Keratinocyte (primary cell): ENCODE measurements around the gene MCTP2. TPM values are rescaled to one million over a fixed set of nuclear protein-coding genes. Genes with fewer than 3 reads are reported as not detected.

Experiments
- DNase-seq: peaks from one replicate; pipeline ENCODE4 v3.0.0-alpha.2; 2011; ENCODE audit warnings: low read depth, missing footprints, low spot score
- FAIRE-seq: peaks from 2 replicates; lab custom pipeline; 2011; peaks lifted over from hg19 to GRCh38; lab: Jason Lieb, UNC
- H2AFZ ChIP-seq: 2 replicates; pipeline ENCODE4 v1.6.0; 2012; ENCODE audit warnings: low read length, control low read depth, inconsistent platforms; ENCODE audit not compliant: control insufficient read depth
- H3K27ac ChIP-seq: 2 replicates; pipeline ENCODE4 v1.5.1; 2011; ENCODE audit warnings: low read length; ENCODE audit not compliant: control insufficient read depth, insufficient read depth
- H3K27me3 ChIP-seq: 3 replicates; pipeline ENCODE4 v1.6.0; 2011; ENCODE audit warnings: low read length; ENCODE audit not compliant: control insufficient read depth, insufficient read depth; ENCODE audit errors: extremely low read depth
- H3K36me3 ChIP-seq, 2 experiments: 2 replicates in 1 of 2; 3 replicates in 1 of 2; pipeline ENCODE4 v1.5.1; 2011; ENCODE audit warnings: low read length in 2 of 2, mild to moderate bottlenecking in 1 of 2; ENCODE audit not compliant: control insufficient read depth in 2 of 2, insufficient read depth in 2 of 2; ENCODE audit errors: extremely low read depth in 1 of 2
- H3K4me1 ChIP-seq: 3 replicates; pipeline ENCODE4 v1.5.1; 2011; ENCODE audit warnings: low read length; ENCODE audit not compliant: control insufficient read depth, insufficient read depth; ENCODE audit errors: extremely low read depth
- H3K4me2 ChIP-seq: 3 replicates; pipeline ENCODE4 v1.6.0; 2011; ENCODE audit warnings: low read depth, low read length; ENCODE audit not compliant: control insufficient read depth, insufficient read depth; ENCODE audit errors: extremely low read depth
- H3K4me3 ChIP-seq, 3 experiments: fragments of 200-600 bp in 1 of 3; sonication (generic) in 1 of 3; 2 replicates in 2 of 3; 3 replicates in 1 of 3; pipeline ENCODE4 v1.5.1; 2011 to 2016; ENCODE audit warnings: low read length in 3 of 3, mild to moderate bottlenecking in 3 of 3, control low read depth in 2 of 3, inconsistent platforms in 1 of 3, low read depth in 1 of 3, mixed read lengths in 1 of 3, mixed run types in 1 of 3, moderate library complexity in 1 of 3; ENCODE audit not compliant: control insufficient read depth in 2 of 3, insufficient read depth in 2 of 3; ENCODE audit errors: extremely low read depth in 1 of 3
- H3K79me2 ChIP-seq: 2 replicates; pipeline ENCODE4 v1.6.0; 2012; ENCODE audit warnings: low read length; ENCODE audit not compliant: control insufficient read depth, insufficient read depth
- H3K9ac ChIP-seq: 3 replicates; pipeline ENCODE4 v1.6.0; 2011; ENCODE audit warnings: low read length; ENCODE audit not compliant: control insufficient read depth, insufficient read depth; ENCODE audit errors: extremely low read depth
- H3K9me1 ChIP-seq: 3 replicates; pipeline ENCODE4 v1.6.0; 2011; ENCODE audit warnings: low read length; ENCODE audit not compliant: control insufficient read depth, insufficient read depth; ENCODE audit errors: extremely low read depth
- H3K9me3 ChIP-seq: 2 replicates; pipeline ENCODE4 v1.5.1; 2012; ENCODE audit warnings: low read depth, low read length; ENCODE audit not compliant: control insufficient read depth
- H4K20me1 ChIP-seq: 3 replicates; pipeline ENCODE4 v1.6.0; 2011; ENCODE audit warnings: low read length; ENCODE audit not compliant: control insufficient read depth, insufficient read depth; ENCODE audit errors: extremely low read depth
- CTCF ChIP-seq, 3 experiments: IDR thresholded peaks in 1 of 3; conservative IDR thresholded peaks in 1 of 3; optimal IDR thresholded peaks in 1 of 3; 2 replicates in 2 of 3; 3 replicates in 1 of 3; pipeline versions ENCODE3 to v1.5.1; 2011; ENCODE audit warnings: low read length in 3 of 3, mild to moderate bottlenecking in 3 of 3, moderate library complexity in 2 of 3, control low read depth in 1 of 3, inconsistent platforms in 1 of 3; ENCODE audit not compliant: insufficient read depth in 2 of 3; ENCODE audit errors: extremely low read depth in 1 of 3
- EZH2 ChIP-seq: IDR thresholded peaks from one replicate; pipeline ENCODE4 v1.6.1; 2012; ENCODE audit warnings: inconsistent platforms, mild to moderate bottlenecking, low read length, moderate library complexity
- dilution Hi-C: fragments of 300-500 bp; cut with MboI; formaldehyde crosslinking; loops from one replicate; pipeline ENCODE4 v1.7.0; 2020; ENCODE audit warnings: low sequenced_read_pairs; ENCODE audit not compliant: extremely low pct_ligation_motif_present
- polyA plus RNA-seq, 5 experiments: library from polyadenylated mRNA; depleted of rRNA in 3 of 5; stranded (reverse) in 3 of 5; stranded (forward) in 1 of 5; unstranded in 1 of 5; fragments of >200 nt; gene quantifications; 1 replicate in 1 of 5; 2 replicates in 3 of 5; 3 replicates in 1 of 5; pipeline versions ENCODE4 v1.2.1 to v1.2.3, GENCODE V29; 2011 to 2012; ENCODE audit warnings: missing spikeins in 2 of 5, low read depth in 1 of 5, low replicate concordance in 1 of 5

Gene MCTP2
- polyA plus RNA-seq, 1 donor (not counting 4 experiments of a cell fraction or from before 2014, with no cell fraction given) = 22.0 TPM

DNA sequence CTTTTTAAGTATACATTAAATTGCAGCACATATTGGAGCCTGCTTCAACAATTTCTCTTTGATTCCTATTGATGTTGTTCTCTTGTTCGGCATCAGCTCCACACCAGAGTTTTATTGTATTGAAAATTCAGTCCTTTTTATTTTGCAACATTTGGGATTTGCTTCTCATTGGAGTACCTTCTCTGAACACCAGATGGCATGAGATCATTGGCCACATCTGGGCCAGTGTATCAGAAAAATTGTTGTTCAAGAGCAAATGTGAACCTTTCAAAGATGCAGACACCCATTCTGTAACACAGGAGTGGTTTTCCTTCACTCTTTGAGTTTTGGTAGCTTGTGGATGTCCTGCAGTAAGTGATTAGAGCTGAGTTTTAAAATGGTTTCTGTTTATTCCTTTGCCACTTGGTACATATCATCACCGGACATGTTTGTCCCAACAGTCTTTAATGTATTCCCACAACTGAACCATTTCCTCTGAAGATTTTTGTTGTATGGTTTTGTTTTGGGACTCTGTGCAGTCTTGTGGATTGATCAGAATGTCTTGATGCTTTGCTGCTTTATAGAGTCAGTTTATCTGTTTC is 96.1 kb downstream of the MCTP2 start:
- Histone ChIP-seq H2AFZ (no peak overlapping the region), H4K20me1 (peaks cover 4% of the 10 kb centered on the region), H3K27me3 (no peaks in the 10 kb centered on the region), H3K4me2 (no peak overlapping the region), H3K9me3 (no peaks in the 10 kb centered on the region), H3K4me3 (no peak overlapping the region), H3K79me2 (peaks cover 9% of the 10 kb centered on the region), H3K27ac (no peak overlapping the region), H3K9me1 (no peaks in the 10 kb centered on the region), H3K4me1 (no peaks in the 10 kb centered on the region), H3K36me3 (peaks cover 0 to 4% of the 10 kb centered on the region in 2 experiments), H3K9ac (no peak overlapping the region)
- TF ChIP-seq EZH2 = no peak
- TF ChIP-seq CTCF (optimal IDR thresholded peaks at IDR 0.05 in 1 of 3, IDR thresholded peaks at IDR 0.05 in 1 of 3, conservative IDR thresholded peaks at IDR 0.05 in 1 of 3; ENCODE audit: extremely low read depth in 1 of 3, insufficient read depth in 2 of 3, low read length in 3 of 3) = peak; percentile 45 to 73 (median 62)
- dilution Hi-C loops = no loop called here
- FAIRE-seq (peak; percentile 56), DNase-seq (no peak)

- Histone ChIP-seq H3K36me3 (peaks cover 0 to 5% of the 10 kb centered on the region in 2 experiments), H2AFZ (no peak overlapping the region), H3K4me1 (no peaks in the 10 kb centered on the region), H3K9me1 (no peaks in the 10 kb centered on the region), H4K20me1 (no peaks in the 10 kb centered on the region), H3K4me2 (no peak overlapping the region), H3K9me3 (no peaks in the 10 kb centered on the region), H3K4me3 (no peak overlapping the region), H3K79me2 (peaks cover 5% of the 10 kb centered on the region), H3K27ac (no peak overlapping the region), H3K27me3 (no peaks in the 10 kb centered on the region), H3K9ac (no peak overlapping the region)
- dilution Hi-C loops = no loop called here
- DNase-seq (no peak), FAIRE-seq (no peak)
- TF ChIP-seq CTCF (optimal IDR thresholded peaks at IDR 0.05 in 1 of 3, IDR thresholded peaks at IDR 0.05 in 1 of 3, conservative IDR thresholded peaks at IDR 0.05 in 1 of 3; ENCODE audit: extremely low read depth in 1 of 3, insufficient read depth in 2 of 3, low read length in 3 of 3) (no peak), EZH2 (no peak)
Observed at GRCh38 chr15:94331731-94332130, 100.4 kb downstream of the MCTP2 start.
